WTC11 (cell line): ENCODE data around the gene DISP3.

Experiments used
- FOXP1 ChIP-seq: sonication (generic); formaldehyde crosslinking; IDR thresholded peaks from 2 replicates; pipeline ENCODE4 v1.8.0; 2022; ENCODE audit warnings: missing genetic modification reagents, mild to moderate bottlenecking, moderate library complexity, borderline replicate concordance
- HMGA2 ChIP-seq: fragments of 250-450 bp; sonication (Bioruptor Pico); IDR thresholded peaks from 2 replicates; pipeline ENCODE4 v1.4.0; 2021; ENCODE audit warnings: mild to moderate bottlenecking, moderate library complexity
- JUN ChIP-seq: sonication (generic); formaldehyde crosslinking; IDR thresholded peaks from 2 replicates; pipeline ENCODE4 v1.8.0; 2023; ENCODE audit warnings: mild to moderate bottlenecking, missing genetic modification reagents
- ZNF232 ChIP-seq: sonication (generic); formaldehyde crosslinking; IDR thresholded peaks from 2 replicates; pipeline ENCODE4 v1.8.0; 2022; ENCODE audit warnings: mild to moderate bottlenecking, missing genetic modification reagents
- ZNF263 ChIP-seq: sonication (generic); formaldehyde crosslinking; IDR thresholded peaks from 2 replicates; pipeline ENCODE4 v1.8.1; 2022; ENCODE audit warnings: low read depth, mild to moderate bottlenecking, moderate library complexity, missing genetic modification reagents
- ZNF423 ChIP-seq: fragments of 250-450 bp; sonication (Bioruptor Pico); IDR thresholded peaks from 2 replicates; pipeline ENCODE4 v2.1.2; 2022; ENCODE audit warnings: mild to moderate bottlenecking, moderate library complexity
- TF ChIP-seq, protein P1 (sequence below): fragments of 200-600 bp; IDR thresholded peaks from 2 replicates; pipeline ENCODE4 v1.8.0; 2022; ENCODE audit warnings: antibody characterized with exemption
- TF ChIP-seq, protein P2 (sequence below): sonication (generic); formaldehyde crosslinking; IDR thresholded peaks from 2 replicates; pipeline ENCODE4 v1.8.1; 2023; ENCODE audit warnings: mild to moderate bottlenecking, missing genetic modification reagents, moderate library complexity
- TF ChIP-seq, protein P3 (sequence below): sonication (generic); formaldehyde crosslinking; IDR thresholded peaks from 2 replicates; pipeline ENCODE4 v1.8.1; 2023; ENCODE audit warnings: mild to moderate bottlenecking, missing genetic modification reagents, moderate library complexity

DNA sequence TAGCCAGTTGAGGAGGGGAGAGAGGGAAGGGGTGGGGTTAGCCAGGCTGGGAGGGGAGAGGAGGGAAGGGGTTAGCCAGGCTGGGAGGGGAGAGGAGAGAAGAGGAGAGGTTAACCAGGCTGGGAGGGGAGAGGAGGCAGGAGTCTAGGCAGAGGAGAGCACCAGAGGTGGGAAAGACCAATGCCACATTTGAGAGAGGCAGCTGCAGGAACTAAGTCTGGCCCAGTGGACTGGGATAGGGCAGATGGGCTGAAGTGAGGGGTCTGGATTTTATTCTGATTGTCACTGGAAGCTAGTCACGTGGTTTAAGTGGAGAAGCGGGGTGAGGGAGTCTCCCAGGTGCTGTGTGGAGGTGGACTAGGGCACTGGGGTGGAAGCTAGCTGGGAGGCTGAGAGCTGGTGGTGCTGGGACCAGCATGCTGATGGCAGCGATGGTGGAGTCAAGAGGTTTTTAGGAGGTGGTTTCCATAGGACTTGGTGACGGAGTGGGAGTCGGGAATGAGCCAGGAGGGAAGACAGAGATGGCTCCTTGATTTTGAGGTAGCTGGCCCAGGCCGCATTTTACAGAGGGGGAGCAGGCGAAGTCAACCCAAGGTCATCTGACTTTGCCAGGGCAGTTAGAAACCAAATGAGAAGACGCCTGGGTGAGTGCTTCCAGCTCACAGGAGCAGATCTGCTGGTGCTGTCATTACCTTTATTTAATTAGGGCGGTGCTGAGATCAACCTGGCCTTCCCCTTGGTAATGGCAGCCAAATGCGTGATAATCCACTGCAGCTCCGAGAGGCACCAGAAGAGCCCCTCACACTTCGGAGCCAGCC is 42.8 kb downstream of the DISP3 start:
- TF ChIP-seq ZNF423 (CRISPR knock-in tag) (no peak), JUN (CRISPR knock-in tag) (no peak), ZNF263 (CRISPR knock-in tag) (no peak), HMGA2 (CRISPR knock-in tag) (no peak), FOXP1 (CRISPR knock-in tag) (no peak), ZNF232 (CRISPR knock-in tag) (no peak)
- TF ChIP-seq, protein P1, sequence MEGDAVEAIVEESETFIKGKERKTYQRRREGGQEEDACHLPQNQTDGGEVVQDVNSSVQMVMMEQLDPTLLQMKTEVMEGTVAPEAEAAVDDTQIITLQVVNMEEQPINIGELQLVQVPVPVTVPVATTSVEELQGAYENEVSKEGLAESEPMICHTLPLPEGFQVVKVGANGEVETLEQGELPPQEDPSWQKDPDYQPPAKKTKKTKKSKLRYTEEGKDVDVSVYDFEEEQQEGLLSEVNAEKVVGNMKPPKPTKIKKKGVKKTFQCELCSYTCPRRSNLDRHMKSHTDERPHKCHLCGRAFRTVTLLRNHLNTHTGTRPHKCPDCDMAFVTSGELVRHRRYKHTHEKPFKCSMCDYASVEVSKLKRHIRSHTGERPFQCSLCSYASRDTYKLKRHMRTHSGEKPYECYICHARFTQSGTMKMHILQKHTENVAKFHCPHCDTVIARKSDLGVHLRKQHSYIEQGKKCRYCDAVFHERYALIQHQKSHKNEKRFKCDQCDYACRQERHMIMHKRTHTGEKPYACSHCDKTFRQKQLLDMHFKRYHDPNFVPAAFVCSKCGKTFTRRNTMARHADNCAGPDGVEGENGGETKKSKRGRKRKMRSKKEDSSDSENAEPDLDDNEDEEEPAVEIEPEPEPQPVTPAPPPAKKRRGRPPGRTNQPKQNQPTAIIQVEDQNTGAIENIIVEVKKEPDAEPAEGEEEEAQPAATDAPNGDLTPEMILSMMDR: no peak
- TF ChIP-seq, protein P2, sequence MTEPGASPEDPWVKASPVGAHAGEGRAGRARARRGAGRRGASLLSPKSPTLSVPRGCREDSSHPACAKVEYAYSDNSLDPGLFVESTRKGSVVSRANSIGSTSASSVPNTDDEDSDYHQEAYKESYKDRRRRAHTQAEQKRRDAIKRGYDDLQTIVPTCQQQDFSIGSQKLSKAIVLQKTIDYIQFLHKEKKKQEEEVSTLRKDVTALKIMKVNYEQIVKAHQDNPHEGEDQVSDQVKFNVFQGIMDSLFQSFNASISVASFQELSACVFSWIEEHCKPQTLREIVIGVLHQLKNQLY (CRISPR knock-in tag): no peak
- TF ChIP-seq, protein P3, sequence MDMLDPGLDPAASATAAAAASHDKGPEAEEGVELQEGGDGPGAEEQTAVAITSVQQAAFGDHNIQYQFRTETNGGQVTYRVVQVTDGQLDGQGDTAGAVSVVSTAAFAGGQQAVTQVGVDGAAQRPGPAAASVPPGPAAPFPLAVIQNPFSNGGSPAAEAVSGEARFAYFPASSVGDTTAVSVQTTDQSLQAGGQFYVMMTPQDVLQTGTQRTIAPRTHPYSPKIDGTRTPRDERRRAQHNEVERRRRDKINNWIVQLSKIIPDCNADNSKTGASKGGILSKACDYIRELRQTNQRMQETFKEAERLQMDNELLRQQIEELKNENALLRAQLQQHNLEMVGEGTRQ (CRISPR knock-in tag): no peak
